ENCODE results near the gene MARK3.

MARK3 gene

GRCh38 chr14:103380719-103381377, 4.4 kb upstream of the MARK3 start:
- Histone ChIP-seq H3K4me1 (peaks cover 8% of the 10 kb centered on the region), H3K4me3 (no peak overlapping the region), H3K27ac (no peak overlapping the region), H3K4me2 (no peak overlapping the region), H3K27me3 (no peaks in the 10 kb centered on the region), H3K36me3 (no peaks in the 10 kb centered on the region), H4K20me1 (peaks cover 4% of the 10 kb centered on the region), H3K9ac (no peak overlapping the region), H3K9me3 (no peaks in the 10 kb centered on the region)
- TF ChIP-seq Cebpa-rat (IDR thresholded peaks at IDR 0.05) = no peak

DNA sequence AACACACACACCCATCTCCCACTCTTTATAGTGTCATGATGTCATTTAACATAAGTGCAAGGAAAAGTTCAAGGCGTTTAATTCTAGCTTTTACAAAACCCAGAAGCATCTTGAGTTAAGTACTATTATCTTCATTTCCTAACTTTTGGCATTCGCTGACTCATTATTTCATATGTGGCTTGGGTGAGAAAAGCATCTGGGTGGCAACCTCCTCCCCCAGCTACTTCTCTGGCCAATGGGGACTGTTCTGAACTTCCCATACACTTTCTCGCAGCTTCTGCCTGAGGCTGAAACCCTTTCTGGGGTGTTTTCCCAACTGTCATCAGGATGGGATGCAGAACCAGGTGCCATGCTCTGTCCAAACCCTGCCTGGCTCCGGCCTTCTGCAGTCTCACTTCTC, 2.8 kb upstream of the MARK3 start:
- Histone ChIP-seq H3K36me3 (no peaks in the 10 kb centered on the region), H3K27ac (no peak overlapping the region), H3K27me3 (no peaks in the 10 kb centered on the region), H4K20me1 (peaks cover 20% of the 10 kb centered on the region), H3K9ac (no peak overlapping the region), H3K4me2 (no peak overlapping the region), H3K4me1 (peaks cover 13% of the 10 kb centered on the region), H3K9me3 (no peaks in the 10 kb centered on the region), H3K4me3 (no peak overlapping the region)
- TF ChIP-seq Cebpa-rat (IDR thresholded peaks at IDR 0.05) = no peak

- peaks cover 42% of the 10 kb centered on the region for H4K20me1 ChIP-seq
- H3K4me3 ChIP-seq = peak overlapping the region; percentile 96
- no peaks in the 10 kb centered on the region for H3K36me3 ChIP-seq
- H3K9me3 ChIP-seq = no peaks in the 10 kb centered on the region
- TF ChIP-seq Cebpa-rat (IDR thresholded peaks at IDR 0.05) = no peak
- H3K9ac ChIP-seq = peak overlapping the region; percentile 98
- peaks cover 27% of the 10 kb centered on the region for H3K4me1 ChIP-seq
- no peaks in the 10 kb centered on the region for H3K27me3 ChIP-seq
- H3K27ac ChIP-seq = peak overlapping the region; percentile 96; the same call in 1 of the 2 replicates
- H3K4me2 ChIP-seq = peak overlapping the region; percentile 94
Measured at GRCh38 chr14:103384450-103385151, 614 bp upstream of the MARK3 start.

DNA sequence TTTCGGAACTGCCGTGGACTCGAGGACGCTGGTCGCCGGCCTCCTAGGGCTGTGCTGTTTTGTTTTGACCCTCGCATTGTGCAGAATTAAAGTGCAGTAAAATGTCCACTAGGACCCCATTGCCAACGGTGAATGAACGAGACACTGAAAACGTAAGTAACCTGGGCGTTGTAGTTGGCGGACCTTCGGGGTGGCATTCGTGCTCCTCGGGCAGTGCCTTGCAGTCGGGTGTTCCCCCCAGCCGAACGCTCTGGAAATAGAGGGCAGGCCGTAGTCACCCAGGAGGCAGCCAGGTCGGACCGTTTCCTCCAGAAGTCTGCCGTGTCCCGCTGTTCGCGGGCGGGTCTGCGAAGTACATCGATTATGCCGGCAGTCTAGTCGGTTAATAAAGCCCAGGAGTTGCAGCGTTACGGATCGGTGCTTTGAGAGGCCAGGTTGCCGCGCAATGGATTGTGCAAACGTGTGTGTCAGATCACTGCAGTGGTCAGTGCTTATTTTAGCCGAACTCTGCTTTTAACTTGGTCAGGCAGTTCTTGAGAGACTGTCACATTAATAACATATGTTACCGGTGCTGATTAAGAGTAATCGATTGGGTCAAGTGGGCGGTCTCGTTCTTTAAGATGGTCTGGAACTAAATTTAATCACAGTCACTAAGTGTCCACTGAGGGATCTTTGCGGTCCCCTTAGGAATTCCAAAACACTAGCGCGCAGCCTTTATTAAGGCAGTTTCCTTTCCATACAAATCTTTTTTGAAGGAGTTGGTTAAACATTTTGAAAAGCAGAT, 906 bp downstream of the MARK3 start:
- Histone ChIP-seq H3K36me3 (no peaks in the 10 kb centered on the region), H3K27me3 (no peaks in the 10 kb centered on the region), H4K20me1 (peaks cover 57% of the 10 kb centered on the region), H3K27ac (peak overlapping the region; percentile 96), H3K4me2 (peak overlapping the region; percentile 91), H3K9ac (peak overlapping the region; percentile 98), H3K4me3 (peak overlapping the region; percentile 96), H3K4me1 (peaks cover 27% of the 10 kb centered on the region), H3K9me3 (no peaks in the 10 kb centered on the region)
- no peak for TF ChIP-seq Cebpa-rat (IDR thresholded peaks at IDR 0.05)

- Histone ChIP-seq H4K20me1 (peaks cover 64% of the 10 kb centered on the region), H3K27me3 (no peaks in the 10 kb centered on the region), H3K9ac (peak overlapping the region; percentile 98), H3K4me2 (peak overlapping the region; percentile 91), H3K27ac (peak overlapping the region; percentile 96), H3K4me3 (peak overlapping the region; percentile 96), H3K4me1 (peaks cover 27% of the 10 kb centered on the region), H3K36me3 (no peaks in the 10 kb centered on the region), H3K9me3 (no peaks in the 10 kb centered on the region)
- no peak for TF ChIP-seq Cebpa-rat (IDR thresholded peaks at IDR 0.05)
Measured at GRCh38 chr14:103386713-103387329, 1.6 kb downstream of the MARK3 start.

DNA sequence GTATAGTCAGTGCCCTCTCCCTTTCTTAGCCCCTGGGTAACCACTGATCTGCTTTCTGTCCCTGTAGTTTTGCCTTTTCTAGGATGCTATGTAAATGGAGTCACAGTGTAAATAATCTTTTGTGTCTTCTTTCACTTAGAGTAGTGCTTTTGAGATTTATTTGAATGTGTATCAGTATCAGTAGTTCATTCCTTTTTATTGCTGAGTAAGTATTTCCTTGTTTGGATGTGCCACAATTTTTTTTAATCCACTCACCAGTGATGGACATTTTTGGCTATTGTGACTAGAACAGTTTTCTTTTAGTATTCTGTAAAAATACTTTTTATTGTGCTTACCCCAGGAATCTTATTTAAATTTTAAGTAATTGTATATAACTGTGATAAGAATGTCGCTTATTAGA, 3.4 kb downstream of the MARK3 start:
- peaks cover 82% of the 10 kb centered on the region for H4K20me1 ChIP-seq

GRCh38 chr14:103390605-103391004, 5.4 kb downstream of the MARK3 start:
- no peaks in the 10 kb centered on the region for H3K36me3 ChIP-seq

More for the DNA sequence above, 3.4 kb downstream of the MARK3 start:
- Histone ChIP-seq H3K27ac (no peak overlapping the region), H3K4me1 (peaks cover 27% of the 10 kb centered on the region), H3K4me2 (peak overlapping the region; percentile 91), H3K9me3 (no peaks in the 10 kb centered on the region), H3K36me3 (no peaks in the 10 kb centered on the region), H3K9ac (no peak overlapping the region), H3K4me3 (no peak overlapping the region), H3K27me3 (no peaks in the 10 kb centered on the region)
- no peak for TF ChIP-seq Cebpa-rat (IDR thresholded peaks at IDR 0.05)

DNA sequence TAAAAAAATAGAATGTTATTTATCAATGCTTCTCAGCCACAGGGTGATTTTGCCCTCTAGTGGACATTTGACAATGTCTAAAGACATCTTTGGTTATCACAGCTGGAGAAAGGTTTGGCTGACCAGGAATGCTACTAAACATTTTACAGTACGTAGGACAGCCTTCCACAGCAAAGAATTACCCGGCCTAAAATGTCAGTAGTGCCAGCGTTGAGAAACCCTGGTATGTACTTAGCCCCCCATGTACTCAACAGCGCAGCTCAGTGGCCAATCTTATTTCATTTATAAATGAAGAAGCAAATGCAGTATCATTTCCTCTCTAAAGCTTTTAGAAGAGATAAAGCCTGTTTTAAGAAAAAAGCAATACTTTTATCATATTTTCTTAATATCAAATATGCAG, 5.8 kb downstream of the MARK3 start:
- H3K27me3 ChIP-seq = no peaks in the 10 kb centered on the region
- H4K20me1 ChIP-seq = peaks cover 99% of the 10 kb centered on the region
- no peak for TF ChIP-seq Cebpa-rat (IDR thresholded peaks at IDR 0.05)
- peaks cover 43% of the 10 kb centered on the region for H3K4me1 ChIP-seq
- no peaks in the 10 kb centered on the region for H3K9me3 ChIP-seq
- H3K9ac ChIP-seq = no peak overlapping the region
- H3K4me2 ChIP-seq = no peak overlapping the region
- no peaks in the 10 kb centered on the region for H3K36me3 ChIP-seq
- H3K27ac ChIP-seq = no peak overlapping the region
- H3K4me3 ChIP-seq = no peak overlapping the region

More at GRCh38 chr14:103390605-103391004, 5.4 kb downstream of the MARK3 start:
- H3K9me3 ChIP-seq = no peaks in the 10 kb centered on the region
- no peak overlapping the region for H3K4me3 ChIP-seq
- no peak overlapping the region for H3K4me2 ChIP-seq
- peaks cover 39% of the 10 kb centered on the region for H3K4me1 ChIP-seq
- H3K9ac ChIP-seq = no peak overlapping the region
- TF ChIP-seq Cebpa-rat (IDR thresholded peaks at IDR 0.05) = no peak
- H3K27ac ChIP-seq = no peak overlapping the region
- peaks cover 99% of the 10 kb centered on the region for H4K20me1 ChIP-seq
- H3K27me3 ChIP-seq = no peaks in the 10 kb centered on the region

DNA sequence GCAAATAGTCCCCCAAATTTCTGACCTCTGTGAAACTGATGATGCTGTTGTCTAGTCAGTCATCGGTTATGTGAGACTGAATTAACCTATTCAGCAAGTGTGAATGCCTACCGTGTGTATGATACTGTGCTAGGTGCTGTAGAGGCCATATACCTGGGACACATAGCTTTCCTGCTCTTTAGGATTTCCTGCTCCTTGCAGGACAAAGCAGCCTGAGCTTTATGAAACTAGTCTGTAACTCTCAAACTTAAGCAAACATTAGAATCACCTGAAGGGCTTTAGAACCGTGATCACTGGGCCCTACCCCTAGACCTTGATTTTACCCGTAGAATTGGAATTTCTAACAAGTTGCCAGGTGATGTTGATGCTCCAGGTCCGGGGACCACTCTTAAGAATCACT, 6.9 kb downstream of the MARK3 start:
- Histone ChIP-seq H3K4me1 (peaks cover 41% of the 10 kb centered on the region), H3K4me2 (no peak overlapping the region), H3K9me3 (no peaks in the 10 kb centered on the region), H3K4me3 (no peak overlapping the region), H3K9ac (no peak overlapping the region), H3K27me3 (no peaks in the 10 kb centered on the region), H3K27ac (no peak overlapping the region), H3K36me3 (no peaks in the 10 kb centered on the region), H4K20me1 (peaks cover 99% of the 10 kb centered on the region)
- no peak for TF ChIP-seq Cebpa-rat (IDR thresholded peaks at IDR 0.05)
